GM12801 (cell line): Measurements from ENCODE around the gene SRSF12.

Source experiments
- TF ChIP-seq, protein P1 (sequence below): IDR thresholded peaks from one replicate; pipeline ENCODE4 v1.5.1; 2011; ENCODE audit warnings: control low read depth; ENCODE audit not compliant: insufficient read length; ENCODE audit errors: extremely low read depth

SRSF12 gene

DNA sequence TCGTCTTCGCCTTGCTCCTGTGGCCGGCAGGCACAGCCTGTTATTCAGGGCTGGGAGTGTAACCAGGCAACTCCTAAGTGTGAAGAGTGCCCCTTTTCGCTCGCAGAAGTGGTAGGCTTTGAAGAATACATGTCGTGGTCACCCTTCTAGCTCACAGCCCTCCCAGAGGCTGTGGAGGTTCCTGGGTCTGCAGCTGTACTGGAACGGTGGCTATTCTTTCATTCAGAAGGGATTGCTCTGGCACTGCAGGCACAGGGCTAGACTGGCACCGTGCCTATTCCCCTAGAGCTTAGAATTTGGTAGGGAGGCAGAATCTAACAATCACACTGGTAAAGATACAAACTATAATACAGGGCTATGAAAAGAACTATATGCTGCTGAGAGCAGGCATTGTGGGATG lies 1.1 kb upstream of the SRSF12 start:
- TF ChIP-seq, protein P1, sequence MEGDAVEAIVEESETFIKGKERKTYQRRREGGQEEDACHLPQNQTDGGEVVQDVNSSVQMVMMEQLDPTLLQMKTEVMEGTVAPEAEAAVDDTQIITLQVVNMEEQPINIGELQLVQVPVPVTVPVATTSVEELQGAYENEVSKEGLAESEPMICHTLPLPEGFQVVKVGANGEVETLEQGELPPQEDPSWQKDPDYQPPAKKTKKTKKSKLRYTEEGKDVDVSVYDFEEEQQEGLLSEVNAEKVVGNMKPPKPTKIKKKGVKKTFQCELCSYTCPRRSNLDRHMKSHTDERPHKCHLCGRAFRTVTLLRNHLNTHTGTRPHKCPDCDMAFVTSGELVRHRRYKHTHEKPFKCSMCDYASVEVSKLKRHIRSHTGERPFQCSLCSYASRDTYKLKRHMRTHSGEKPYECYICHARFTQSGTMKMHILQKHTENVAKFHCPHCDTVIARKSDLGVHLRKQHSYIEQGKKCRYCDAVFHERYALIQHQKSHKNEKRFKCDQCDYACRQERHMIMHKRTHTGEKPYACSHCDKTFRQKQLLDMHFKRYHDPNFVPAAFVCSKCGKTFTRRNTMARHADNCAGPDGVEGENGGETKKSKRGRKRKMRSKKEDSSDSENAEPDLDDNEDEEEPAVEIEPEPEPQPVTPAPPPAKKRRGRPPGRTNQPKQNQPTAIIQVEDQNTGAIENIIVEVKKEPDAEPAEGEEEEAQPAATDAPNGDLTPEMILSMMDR: no peak

DNA sequence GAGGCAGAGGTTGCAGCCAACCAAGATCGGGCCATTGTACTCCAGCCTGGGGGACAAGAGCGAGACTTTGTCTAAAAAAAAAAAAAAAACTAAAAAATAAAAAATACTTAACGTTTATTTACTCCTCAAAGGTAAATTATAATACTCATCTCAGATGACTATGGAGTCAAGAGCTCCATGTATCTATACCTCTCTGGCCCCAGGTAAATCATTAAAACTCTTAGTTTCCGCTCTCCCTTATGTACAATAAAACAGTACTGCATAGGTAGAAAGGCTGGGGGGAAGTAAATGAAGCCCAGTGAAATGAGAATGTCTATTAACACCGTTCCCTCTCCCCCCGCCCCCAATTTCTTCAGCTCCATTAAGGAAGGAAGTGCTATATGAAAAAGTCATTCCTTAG lies 1.2 kb downstream of the SRSF12 start:
- TF ChIP-seq, protein P1: no peak

DNA sequence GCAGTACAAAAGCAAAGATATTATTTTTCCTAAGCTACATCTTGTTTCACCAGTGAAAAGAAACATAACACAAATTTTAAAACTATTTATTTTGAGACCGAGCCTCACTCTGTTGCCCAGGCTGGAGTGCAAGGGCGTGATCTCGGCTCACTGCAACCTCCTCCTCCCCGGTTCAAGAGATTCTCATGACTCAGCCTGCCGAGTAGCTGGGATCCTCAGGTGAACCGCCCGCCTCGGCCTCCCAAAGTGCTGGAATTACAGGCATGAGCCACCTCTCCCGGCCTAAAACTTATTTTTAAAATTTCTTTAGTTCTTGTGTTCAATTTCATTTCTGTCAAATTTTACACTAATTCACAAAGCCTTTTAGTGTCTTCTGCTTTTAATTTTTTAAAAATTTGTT lies 5.9 kb downstream of the SRSF12 start:
- TF ChIP-seq, protein P1: no peak

DNA sequence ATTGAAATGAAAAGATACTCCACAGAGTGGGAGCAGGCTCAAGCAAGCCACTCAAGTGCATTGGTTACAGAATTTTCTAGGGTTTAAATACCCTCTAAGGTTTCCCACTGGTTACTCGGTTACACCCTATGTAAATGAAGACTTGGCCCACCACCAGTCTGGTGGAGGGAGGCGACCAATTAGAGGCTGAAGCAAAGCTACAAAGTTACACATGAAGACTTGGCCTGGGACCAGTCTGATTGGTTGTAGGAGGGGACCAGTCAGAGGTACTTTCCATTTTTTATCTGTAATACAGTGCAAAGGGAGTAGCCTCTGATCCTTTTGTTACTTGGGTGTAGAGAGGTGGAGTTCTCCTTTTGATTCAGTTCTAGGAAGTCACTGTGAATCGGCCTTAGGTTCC lies 7.6 kb downstream of the SRSF12 start:
- TF ChIP-seq, protein P1: no peak

DNA sequence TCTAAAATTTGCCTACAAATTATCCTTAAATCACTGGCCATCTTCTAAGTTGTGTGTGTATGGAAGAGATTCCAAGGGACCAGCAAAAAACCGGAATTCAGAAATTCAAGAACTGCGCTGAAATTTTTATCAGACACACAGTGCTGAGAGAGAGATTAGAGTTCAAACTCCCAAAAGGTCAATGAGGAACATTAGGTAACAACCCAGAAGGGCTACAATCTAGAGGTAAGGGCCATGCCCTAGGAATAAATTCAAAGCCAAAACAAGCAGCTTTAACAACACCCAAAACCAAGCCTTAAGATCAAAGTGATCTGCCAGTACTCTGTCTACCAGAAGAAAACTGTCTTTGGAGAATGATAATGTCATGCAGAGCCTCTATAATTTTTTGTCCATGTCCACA lies 17.8 kb downstream of the SRSF12 start:
- TF ChIP-seq, protein P1: no peak

DNA sequence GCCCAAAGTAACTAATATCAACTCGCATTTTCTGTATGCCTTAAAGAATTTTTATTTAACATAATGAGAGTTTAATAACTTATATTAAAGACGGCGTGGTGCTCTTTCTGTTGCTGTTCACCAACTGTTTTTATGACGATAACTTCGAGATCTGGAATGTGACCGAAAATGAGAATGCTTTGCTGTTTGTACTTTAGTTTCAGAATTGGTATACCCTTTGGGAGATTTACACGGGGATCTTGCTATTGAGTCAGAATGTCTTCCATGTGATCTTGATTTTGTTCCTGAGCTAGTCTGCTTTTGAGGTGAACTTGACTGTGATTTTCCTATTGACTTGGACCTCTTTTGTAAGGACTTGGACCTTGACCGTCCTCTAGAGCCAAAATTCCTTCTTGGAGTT lies 19.4 kb downstream of the SRSF12 start:
- TF ChIP-seq, protein P1: no peak

DNA sequence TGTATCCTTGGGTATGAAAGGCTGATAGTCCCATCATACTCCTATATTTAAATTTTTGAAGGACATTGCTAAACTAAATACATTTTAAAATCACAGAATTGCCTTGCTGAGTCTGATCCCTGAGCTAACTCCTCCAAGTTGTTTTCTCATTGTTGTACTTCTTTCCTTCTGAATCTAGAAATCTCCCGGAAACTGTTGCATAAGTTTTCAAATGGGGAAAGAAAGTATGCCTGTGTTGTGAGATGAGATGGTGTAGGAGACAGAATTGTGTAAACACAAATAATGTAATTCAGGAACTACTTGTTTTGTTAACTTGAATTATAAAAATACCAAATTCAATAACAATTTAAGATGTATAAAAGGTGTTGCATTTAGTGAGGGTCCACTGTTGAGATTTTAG lies 30.0 kb downstream of the SRSF12 start:
- TF ChIP-seq, protein P1: no peak
